ENCODE results near the gene GSDMA. TPM values are rescaled to one million over a fixed set of nuclear protein-coding genes. Genes with fewer than 3 reads are reported as not detected.
A peak's percentile ranks its signal among the peaks of the same experiment; 100 is the strongest.

GSDMA gene
- total and polyA plus RNA-seq, 9 of the 15 experiments (the other 6 are each of a cell fraction or from before 2014, with no cell fraction given), result 0.04 to 0.13 (median 0.07) TPM; not detected in 2

DNA sequence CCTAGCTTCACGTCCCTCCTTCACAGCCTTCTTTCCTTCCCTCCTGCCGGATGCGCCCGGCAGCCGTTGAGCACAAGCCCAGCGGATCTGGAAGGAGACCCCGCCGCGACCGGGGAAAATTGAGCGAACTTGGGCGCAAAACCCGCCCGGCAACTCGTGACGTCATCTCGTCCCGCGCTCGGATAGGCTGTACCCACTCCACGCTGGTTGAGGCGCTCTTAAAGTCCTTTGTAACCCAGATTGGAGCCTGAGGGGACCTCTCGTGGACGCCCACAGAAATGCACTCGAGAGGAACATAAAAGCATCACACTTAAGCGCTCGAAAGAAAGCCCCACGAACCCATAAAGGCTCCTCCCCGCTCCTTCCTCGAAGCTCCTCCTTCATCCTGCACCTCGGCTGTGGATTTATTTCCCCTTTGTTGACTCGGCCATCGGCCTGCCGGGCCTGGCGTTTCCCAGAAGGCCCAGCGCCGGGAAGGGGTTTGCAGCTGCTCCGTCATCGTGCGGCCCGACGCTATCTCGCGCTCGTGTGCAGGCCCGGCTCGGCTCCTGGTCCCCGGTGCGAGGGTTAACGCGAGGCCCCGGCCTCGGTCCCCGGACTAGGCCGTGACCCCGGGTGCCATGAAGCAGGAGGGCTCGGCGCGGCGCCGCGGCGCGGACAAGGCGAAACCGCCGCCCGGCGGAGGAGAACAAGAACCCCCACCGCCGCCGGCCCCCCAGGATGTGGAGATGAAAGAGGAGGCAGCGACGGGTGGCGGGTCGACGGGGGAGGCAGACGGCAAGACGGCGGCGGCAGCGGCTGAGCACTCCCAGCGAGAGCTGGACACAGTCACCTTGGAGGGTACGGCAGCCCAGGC lies 17.8 kb downstream of the GSDMA start, which contains the start of gene PSMD3 (continued):
- TF ChIP-seq KLF10 (CRISPR knock-in tag; IDR thresholded peaks at IDR 0.05), result no peak
- TF ChIP-seq MYNN (IDR thresholded peaks at IDR 0.05), result no peak
- no peak for TF ChIP-seq MYNN (CRISPR knock-in tag; IDR thresholded peaks at IDR 0.05)
- no peak for TF ChIP-seq CCAR2 (IDR thresholded peaks at IDR 0.05; ENCODE audit: low read depth, low read length)
- peak; percentile 29 to 84 for TF ChIP-seq TBL1XR1 (IDR thresholded peaks at IDR 0.05; ENCODE audit: low read length in 2 of 2)
- TF ChIP-seq NCOA4 (IDR thresholded peaks at IDR 0.05; ENCODE audit: partially characterized antibody), result peak; percentile 99
- TF ChIP-seq MXD1 (CRISPR knock-in tag; IDR thresholded peaks at IDR 0.05; ENCODE audit: borderline replicate concordance, poor library complexity, severe bottlenecking), result peak; percentile 67
- TF ChIP-seq SAFB (IDR thresholded peaks at IDR 0.05; ENCODE audit: borderline replicate concordance, low read depth, low read length), result peak; percentile 76; the same call in 1 of the 2 replicates
- peak in 1 of 2 experiments; percentile 54; a peak in 1 of 4 replicates for TF ChIP-seq FOXA3 (CRISPR knock-in tag; conservative IDR thresholded peaks at IDR 0.05 in 1 of 2, IDR thresholded peaks at IDR 0.05 in 1 of 2)
- TF ChIP-seq GATAD2A (IDR thresholded peaks at IDR 0.05), result peak; percentile 45; the same call in 1 of the 2 replicates
- TF ChIP-seq TAF1 (IDR thresholded peaks at IDR 0.05; ENCODE audit: control insufficient read depth, extremely low read depth, insufficient read depth, low read length, severe bottlenecking), result peak; percentile 94
- TF ChIP-seq ZNF324 (CRISPR knock-in tag; IDR thresholded peaks at IDR 0.05), result no peak
- TF ChIP-seq SREBF1 (IDR thresholded peaks at IDR 0.05; ENCODE audit: borderline replicate concordance, low read depth, low read length), result 0 out of 2 replicates have a peak, but pooled peaks have one; percentile 23
- no peak for TF ChIP-seq ZNF212 (CRISPR knock-in tag; IDR thresholded peaks at IDR 0.05)
- peak in 2 of 3 experiments; percentile 80 to 85 for TF ChIP-seq YY1 (IDR thresholded peaks at IDR 0.05; ENCODE audit: borderline replicate concordance in 1 of 3, control insufficient read depth in 1 of 3, extremely low read depth in 1 of 3, insufficient read depth in 3 of 3, insufficient read length in 1 of 3, insufficient replicate concordance in 2 of 3, low read depth in 1 of 3, low read length in 2 of 3)
- peak; percentile 80; the same call in 1 of the 2 replicates for TF ChIP-seq PML (IDR thresholded peaks at IDR 0.05; ENCODE audit: low read length)
- peak; percentile 73 for TF ChIP-seq NFE2 (IDR thresholded peaks at IDR 0.05; ENCODE audit: low read depth)
- no peak for TF ChIP-seq BRD9 (IDR thresholded peaks at IDR 0.05; ENCODE audit: low read depth, partially characterized antibody)
- peak; percentile 80 to 94; a peak in 3 of 4 replicates for TF ChIP-seq FOXK2 (conservative IDR thresholded peaks at IDR 0.05 in 1 of 2, IDR thresholded peaks at IDR 0.05 in 1 of 2; ENCODE audit: low read depth in 2 of 2)
- peak; percentile 90 for TF ChIP-seq C11orf30 (IDR thresholded peaks at IDR 0.05; ENCODE audit: low read depth)
- peak; percentile 79 for TF ChIP-seq ATF1 (CRISPR knock-in tag; IDR thresholded peaks at IDR 0.05)
- TF ChIP-seq ATF1 (tag; IDR thresholded peaks at IDR 0.05), result peak; percentile 100
- TF ChIP-seq HDAC1 (IDR thresholded peaks at IDR 0.05), result peak in 1 of 2 experiments; percentile 95; a peak in 2 of 4 replicates
- peak; percentile 68 for TF ChIP-seq RBM22 (IDR thresholded peaks at IDR 0.05; ENCODE audit: low read depth, low read length, poor library complexity, severe bottlenecking)
- TF ChIP-seq HSF4 (CRISPR knock-in tag; IDR thresholded peaks at IDR 0.05; ENCODE audit: borderline replicate concordance), result no peak
- peak; percentile 86; the same call in 1 of the 2 replicates for TF ChIP-seq KAT7 (CRISPR knock-in tag; IDR thresholded peaks at IDR 0.05; ENCODE audit: borderline replicate concordance)
- no peak for TF ChIP-seq ZFP1 (CRISPR knock-in tag; IDR thresholded peaks at IDR 0.05)
- TF ChIP-seq CCNT2 (IDR thresholded peaks at IDR 0.05; ENCODE audit: borderline replicate concordance, extremely low read depth, insufficient read length, low read depth, low read length), result peak; percentile 55

Data from K562 (cell line).